Activated T-cell treated with anti-CD3 and anti-CD28 coated beads for 1 hour (primary cell): ENCODE measurements around the gene POLE4.

Source experiments
- DNase-seq: peaks from one replicate; pipeline ENCODE4 v3.0.0-alpha.2; 2020; ENCODE audit warnings: low read depth

The POLE4 gene, protein sequence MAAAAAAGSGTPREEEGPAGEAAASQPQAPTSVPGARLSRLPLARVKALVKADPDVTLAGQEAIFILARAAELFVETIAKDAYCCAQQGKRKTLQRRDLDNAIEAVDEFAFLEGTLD

DNA sequence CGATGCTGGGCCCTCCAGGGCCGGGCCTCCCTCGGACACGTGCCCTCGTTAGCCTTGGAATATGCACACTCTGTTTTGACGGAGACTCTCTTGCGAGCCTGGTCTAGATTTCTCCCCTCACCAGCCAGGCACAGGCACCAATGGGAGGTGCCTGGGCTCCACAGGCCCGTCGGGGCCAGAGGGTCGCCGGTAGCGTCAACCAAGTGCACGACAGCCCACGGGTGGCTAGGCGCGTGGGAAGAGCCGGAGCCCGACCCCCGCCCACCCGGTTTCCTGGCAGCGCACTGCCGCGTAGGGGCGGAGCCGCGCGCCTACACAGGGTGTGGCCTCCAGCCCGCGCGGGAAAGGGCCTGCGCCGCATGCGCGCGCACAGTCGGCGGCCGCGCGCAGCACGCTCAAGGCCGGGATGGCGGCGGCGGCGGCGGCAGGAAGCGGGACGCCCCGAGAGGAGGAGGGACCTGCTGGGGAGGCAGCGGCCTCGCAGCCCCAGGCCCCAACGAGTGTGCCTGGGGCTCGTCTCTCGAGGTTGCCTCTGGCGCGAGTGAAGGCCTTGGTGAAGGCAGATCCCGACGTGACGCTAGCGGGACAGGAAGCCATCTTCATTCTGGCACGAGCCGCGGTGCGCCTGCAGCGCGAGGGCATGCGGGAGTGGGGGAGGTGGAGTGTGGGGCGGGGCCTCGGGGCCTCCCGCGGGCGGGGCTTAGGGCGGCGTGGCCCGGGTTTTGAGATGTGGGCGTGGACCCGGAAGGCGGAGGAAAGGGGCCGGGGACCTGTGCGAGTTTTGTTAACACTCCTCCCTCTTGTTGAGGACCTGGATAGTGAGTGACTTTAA is at the start of gene POLE4:
Gene POLE4, plus strand, starts transcription at position 370 of the 832 bp plus-strand sequence. Its CDS starts 37 bp downstream, at position 407.
- peak; percentile 94 for DNase-seq

DNA sequence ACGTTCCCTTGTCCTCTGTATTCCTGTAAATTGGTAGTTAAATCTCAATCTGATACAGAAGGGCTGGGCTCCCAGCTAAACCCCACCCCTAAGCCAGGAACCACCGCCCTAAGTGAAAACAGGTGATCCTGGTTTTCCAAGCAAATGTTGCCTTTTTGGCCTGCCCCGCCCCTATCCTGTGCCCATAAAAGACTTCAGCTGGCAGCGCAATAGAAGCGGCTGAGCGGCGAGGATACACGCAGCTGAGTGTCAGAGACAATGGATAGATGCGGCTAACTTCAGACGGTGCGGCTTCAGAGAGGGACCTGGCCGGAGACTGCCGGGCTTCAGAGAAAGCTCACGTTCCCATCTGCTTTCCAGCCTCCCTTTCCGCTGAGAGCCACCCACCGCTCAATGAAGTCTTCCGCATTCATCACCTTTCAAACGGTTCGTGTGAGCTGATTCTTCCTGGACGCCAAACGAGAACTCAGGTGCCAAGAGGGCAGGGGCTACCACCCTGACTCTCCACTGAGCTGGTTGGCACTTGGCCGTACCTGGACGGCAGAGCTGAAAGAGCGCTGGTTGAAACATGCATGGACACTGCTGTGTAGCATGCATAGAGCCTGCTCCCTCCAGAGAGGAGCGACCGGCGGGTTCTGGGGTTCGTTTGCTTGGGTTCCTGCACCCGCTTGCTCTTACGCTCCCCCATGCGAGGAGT is 49.5 kb upstream of the POLE4 start:
- no peak for DNase-seq

DNA sequence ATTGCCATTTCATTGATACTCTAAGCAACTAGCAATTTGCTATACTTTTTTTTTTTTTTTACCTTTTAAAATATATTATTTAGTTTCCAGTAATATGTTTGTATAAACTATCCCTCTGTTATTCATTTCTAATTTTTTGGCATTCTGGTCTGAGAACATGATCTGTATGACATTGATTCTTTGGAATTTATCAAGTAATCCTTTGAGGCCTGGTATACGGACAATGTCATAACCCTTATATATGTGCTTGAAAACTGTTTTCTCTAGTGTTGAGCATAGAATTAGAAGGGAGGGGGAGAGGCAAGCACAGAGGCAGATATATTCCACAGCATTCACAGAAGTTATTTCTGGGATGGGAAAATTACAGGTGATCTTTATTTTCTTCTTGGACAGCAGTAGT is 48.2 kb upstream of the POLE4 start:
- no peak for DNase-seq

DNA sequence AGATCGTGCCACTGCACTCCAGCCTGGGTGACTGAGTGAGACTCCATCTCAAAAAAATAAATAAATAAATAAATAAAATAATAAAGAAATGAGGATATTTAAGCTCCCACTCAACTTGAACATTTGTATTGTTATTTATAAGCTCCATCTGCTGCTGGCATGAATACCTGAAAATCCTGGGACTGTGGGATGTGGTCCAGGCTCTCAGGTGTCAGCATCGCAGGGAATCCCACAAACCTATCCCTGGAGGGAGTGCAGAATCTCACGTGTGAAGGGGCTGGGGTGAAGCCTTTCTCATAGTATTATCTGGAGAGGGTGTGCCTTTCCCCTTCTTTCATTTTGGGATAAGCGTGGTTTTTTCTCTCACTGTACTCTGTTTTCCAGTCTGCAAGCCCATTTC is 47.4 kb upstream of the POLE4 start:
- DNase-seq = no peak

DNA sequence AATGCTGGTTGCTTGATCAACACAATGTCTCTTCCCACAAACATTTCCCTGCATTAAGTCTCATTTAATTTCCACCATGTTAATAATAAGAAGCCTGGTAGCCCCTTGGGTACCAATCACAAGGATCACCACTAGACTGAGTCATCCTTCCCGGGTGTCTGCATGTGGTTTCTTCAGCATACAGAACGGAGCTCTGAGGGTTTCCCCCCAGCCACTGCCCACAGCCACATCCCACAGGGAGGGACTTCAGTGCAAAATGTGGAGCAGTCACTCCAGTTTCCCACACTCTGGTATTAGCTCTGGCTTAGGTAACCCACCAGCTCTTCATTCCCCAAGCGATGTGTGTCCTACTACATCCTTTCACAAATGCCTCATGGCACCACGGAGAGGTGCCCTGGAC is 42.7 kb upstream of the POLE4 start:
- no peak for DNase-seq

DNA sequence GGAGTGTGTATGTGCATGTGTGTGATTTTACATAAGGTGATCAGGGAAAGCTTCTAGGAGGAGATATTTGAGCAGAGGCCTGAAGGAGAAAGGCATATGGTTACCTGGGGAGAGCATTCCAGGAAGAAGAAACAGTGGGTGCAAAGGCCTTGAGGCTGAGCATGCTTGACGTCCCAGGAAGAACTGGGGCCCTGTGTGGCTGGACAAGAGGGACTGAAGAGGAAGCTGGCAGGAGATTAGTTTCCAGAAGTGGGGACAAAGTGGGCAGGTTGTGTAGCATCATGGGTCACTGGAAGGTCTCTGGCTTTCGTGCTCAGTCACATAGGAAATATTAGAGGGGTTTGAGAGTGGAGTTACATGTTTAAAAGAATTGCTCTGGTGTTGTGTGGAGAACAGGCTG is 42.0 kb upstream of the POLE4 start:
- no peak for DNase-seq

DNA sequence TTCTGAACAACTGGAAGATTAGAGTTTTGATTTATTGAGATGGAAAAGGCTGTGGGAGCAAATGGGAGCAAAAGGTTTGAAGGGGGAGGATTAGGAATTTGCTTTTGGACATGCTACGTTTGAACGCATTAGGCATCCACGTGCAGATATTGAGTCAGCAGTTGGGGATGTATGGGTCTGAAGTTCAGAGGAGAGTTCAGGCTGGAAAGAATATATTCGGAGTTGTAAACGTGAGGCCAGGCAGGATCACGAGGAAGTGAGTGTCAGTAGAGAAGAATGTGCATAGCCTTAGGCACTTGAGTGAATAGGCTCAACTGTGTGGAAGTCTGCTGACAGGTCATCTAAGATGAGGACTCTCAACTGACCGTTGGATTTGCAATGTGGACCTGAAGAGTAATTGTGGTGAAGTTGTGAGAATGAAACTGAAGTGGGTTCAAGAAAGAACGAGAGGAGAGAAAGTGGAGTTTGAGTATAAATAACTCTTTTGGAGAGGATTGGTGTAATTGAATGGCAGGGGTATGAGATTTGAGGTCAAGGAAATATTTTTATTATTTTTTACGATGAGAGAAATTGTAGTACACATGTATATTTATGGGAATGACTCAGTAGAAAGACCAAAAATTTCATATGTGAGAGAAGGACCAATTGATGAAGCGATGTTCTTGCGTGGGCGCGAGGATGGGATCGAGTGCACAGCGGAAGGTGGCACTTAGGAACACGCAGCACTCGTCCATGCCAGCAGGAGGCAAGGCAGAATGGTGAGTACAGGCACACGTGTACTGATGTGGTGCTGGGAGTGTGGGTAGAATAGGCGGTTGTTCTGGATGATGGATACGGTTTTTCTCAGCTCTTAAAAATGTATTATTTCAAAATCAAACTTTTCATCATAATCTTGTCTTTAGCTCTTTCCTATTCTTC is 40.5 kb upstream of the POLE4 start:
- no peak for DNase-seq

DNA sequence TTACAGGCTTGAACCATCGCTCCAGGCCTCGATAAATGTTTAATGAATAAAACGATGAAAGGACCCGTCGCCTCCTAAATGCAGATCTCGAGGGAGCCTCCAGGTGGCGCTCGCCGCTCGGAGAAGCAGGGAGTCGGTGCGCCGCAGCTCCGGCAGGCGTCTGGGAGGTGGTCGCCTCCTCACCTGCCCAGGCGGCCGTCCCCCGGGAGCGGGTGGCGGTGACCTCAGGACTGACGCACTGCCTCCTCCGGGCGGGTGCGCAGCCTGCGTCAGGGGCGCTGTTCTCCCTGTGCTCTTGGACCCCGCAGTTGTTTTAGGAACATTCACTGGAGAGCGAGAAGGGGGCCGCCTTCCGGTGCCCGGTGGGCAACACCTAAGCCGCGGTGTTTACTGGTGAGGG is 38.6 kb upstream of the POLE4 start:
- DNase-seq = peak; percentile 72

DNA sequence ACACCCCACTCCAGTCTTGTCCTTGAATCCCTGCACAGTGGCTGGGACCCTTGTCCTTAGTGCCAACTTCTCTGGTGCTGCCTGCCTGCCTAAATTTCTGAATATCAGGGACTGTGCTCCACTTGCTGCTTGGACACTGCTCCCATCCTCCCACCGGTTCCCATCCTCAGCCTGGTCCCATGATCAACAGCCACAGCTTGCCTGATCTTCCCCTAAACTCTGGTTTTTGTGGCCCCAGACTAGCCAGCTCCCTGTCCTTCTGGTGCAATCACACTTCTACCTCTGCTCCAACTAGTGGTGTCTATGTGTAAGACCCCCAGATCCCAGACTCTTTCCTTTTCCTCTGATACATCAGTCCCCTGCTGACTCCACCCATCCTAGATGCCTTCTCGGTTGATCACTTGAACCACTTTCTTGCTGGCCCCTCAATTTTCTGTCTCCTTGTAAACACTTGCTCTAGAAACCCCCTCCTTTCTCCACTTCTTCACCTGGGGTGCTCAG is 37.2 kb upstream of the POLE4 start:
- no peak for DNase-seq

DNA sequence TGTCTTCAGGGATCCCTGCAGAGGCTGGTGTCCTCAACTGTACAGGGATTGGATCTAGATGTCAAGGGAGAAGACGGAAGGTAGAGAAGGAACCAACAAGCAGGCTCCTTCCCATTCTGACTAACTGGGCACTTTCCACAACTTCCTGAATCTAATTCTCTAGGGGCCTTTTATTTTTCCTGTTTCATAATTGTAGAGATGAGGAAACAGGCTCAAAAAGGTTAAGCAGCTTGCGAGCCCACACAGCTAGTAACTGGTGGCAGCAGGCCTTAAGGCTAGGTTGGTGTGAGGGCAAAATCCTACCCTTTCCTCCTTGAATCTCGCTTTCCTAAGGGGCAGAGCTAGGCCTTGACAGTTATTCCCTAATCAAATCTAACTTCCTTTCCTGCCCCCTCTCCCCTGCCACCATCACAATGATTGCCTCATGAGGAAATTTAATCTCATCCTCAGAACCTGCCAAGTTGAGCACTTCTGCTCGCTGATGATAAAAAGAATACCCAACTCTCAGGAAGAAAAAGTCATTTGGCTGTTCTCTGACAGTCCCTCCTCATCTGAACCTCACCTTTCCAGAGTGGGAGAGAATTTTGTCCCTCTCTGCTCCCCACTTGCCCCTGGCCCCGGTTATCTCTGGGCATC is 35.7 kb upstream of the POLE4 start:
- DNase-seq = no peak

DNA sequence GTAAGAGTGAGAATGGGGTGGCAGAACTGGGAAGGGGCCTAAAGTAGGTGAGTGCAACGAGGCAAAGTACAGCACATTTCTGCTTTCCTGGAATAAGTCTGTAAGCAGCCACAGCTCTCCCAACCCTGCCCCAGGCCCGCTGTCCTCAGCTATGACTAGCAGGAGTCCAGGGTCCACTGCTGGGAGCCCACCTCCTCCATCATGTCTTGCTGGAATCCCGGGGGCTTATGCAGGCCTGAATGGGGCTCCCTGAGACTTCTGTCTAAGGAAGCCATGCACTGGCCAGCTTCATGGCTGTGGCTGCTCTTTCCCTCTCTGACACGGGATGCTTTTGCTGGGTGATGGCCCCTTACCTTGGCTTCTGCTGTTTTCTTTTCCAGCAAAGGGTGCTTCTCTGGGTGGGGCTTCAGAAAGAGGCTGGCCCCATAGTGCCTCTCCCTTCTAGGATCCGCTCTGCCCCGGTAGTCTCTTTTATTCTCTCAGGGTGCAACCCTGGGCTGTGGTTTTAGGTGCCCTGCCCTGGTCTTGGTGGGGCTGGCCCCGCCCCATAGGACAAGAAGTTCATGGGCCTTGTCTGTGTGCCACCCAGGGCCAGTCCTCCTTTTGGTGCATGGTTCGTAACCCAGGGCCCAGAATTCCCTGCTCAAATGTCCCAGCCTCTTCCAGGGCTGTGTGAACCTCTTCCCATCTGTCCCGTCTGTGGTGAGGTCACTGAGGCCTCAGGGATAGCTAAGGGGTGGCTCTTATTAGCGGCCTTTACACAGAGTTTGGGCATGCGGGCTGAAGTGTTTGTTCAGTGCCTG is 33.8 kb upstream of the POLE4 start:
- no peak for DNase-seq

DNA sequence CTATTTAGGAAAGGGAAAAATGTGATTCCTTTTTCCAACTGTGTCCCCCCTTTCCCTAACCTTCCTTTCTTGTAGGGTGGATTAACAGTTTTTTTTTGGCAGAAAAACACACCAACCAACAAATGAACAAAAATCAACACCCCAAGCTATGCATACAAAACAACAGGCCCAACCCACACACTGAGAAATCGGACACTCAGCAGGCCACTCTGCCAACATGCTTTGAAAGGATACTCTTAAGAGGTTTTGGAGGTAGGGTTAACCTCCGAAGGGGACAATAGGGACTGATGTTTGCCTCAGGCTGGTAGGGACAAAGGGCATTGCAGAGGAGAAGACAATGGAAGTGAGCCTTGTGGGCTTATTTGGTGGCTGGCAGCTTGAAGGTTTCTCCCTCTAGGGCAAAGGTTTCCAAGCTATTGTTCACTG is 33.1 kb upstream of the POLE4 start:
- no peak for DNase-seq

DNA sequence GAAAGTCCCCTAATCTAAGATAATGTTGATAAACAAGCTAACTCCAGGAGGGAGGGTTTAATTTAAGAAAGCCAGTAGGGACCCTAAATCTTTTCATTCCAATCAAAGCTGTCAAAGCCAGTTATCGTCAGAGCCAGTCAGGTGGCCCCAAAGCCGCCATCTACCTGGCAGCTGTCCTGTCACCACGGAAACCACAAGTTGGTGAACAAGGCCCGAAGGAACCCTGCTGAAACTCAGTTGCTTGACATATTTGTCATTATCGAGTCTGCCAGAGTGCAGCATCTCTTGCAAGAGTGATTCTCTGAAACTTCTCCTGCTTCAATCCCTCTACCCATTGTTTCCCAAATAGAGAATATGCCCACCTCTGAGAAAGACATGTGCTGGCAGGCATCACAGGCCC is 30.8 kb upstream of the POLE4 start:
- no peak for DNase-seq

DNA sequence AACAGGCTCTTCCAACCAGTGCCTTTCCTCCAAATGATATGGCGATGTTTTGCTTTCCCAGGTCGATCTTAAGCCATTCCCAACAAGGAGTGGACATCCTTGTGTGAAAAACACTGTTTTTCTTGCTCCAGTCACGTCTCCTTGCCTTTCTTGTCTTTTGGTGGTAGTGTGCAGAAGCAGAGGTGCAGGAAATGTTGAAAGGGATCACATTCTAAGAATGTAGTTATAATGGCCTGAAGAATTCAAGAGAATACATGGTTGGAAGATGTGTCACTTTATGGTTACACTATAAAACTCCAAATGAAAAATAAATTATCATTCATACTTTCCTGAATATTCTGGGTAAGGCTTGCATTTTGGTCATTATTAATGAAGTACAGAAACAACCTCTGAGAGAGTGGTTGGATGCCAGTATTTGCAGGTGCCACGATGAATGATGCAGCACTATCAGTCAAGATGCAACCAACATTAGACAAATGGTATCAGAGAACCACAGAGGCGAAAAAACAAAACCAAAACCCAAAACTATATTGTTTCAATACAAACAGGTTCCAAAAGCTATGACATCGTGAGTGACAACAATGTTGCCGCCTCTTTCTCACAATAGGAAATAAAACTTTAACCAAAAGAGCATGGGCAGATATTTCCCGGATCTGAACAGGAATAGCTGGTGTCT is 27.5 kb upstream of the POLE4 start:
- DNase-seq = no peak

DNA sequence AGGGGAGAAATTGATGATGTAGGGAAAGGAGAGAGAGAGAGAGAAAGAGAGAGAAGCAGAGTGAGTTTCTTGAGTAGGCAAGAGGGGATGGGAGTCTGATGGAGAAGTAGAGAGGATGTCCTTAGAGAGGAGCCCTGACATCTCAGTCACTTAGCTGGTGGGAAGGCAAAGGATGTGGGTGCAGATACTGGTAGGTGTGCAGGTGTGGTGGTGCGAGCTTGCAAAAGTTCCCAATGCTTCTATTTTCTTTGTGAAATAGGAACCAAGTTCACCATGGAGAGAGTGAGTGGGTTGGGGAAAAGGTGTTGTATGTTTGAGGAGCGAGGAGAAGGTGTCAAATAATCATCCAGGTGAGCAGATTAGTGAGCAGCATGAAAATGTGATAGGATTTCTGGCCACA is 26.5 kb upstream of the POLE4 start:
- DNase-seq = no peak

DNA sequence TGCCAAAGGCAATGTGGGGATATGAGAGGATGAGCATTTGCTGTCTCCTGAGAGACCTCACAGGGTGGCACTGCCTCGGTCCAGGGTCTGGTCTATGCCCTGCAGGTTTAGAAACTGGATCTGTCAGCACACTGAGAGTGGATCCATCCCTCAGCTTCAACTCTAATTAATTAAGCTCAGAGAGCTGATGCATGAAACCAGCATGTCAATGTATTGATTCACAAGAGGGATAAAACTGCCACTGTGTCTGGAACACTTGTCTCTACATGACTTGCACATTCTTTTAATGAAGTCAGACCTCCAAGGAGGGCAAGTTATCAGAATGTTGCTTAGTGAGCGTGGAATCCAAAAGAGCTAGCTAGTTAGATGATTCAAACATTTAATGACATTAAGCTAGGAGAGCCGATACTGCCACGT is 22.5 kb upstream of the POLE4 start:
- DNase-seq = no peak

DNA sequence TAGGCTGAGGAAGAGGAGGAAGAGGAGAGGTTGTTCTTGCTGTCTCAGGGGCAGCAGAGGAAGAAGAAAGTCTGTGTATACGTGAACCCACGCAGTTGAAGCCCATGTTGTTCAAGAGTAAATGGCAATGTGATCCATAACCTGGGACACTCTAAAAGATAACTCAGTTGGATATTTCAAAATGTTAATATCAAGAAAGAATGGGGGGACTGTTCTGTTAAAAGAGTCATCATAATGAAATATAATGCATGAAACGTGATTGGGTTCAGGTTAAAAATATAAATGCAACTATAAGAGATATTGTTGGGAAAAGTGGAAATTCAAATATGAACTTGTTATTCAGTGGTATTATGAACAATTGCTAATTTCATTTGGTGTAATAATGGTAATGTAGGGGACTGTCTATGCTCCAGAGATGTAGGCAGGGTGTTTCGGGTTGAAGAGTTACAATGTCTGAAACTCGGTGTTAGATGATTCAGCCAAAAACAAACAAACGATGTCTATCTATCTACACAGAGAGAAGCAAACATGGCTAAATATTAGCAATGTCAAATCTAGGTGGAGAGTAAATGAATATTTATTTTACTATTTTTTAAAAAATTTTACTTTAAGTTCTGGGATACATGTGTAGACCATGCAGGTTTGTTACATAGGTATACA is 21.1 kb upstream of the POLE4 start:
- no peak for DNase-seq

DNA sequence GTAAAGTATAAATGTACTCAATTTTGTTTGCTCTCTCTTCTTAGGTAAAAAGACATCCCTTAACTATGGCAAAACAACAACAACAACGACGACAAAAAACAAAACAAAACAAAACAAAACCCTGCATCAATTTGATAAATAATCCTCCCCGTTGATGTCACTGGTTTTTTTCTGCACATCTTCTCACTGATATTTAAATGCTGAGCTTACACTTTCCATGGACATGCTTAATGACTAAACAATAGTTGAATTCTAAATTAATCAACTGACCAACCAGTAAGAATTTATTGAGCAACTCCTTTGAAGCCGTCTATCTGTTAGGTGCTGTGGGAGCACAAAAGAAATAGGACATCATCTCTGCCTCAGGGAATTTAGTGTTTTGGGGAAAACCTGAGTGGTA is 20.2 kb upstream of the POLE4 start:
- DNase-seq = no peak
